Measurements from ENCODE around the gene DMRTC1.
"Not testable (repeated sequence)": the region's sequence is repeated elsewhere in the genome, so short reads cannot be mapped to it uniquely, and the experiment has no call there.

The DMRTC1 gene

GRCh38 chrX:72882898-72883297 is 60.7 kb downstream of the DMRTC1 start:
- H3K27ac Mint-ChIP-seq; H3K27me3 Mint-ChIP-seq (ENCODE audit: low read depth); H3K36me3 Mint-ChIP-seq (ENCODE audit: low read depth); H3K4me3 Mint-ChIP-seq; H3K9me3 Mint-ChIP-seq; H3K4me1 Mint-ChIP-seq (ENCODE audit: low read depth); DNase-seq (ENCODE audit: low spot score): not testable (repeated sequence)

- H3K4me3 Mint-ChIP-seq; H3K27me3 Mint-ChIP-seq (ENCODE audit: low read depth); H3K4me1 Mint-ChIP-seq (ENCODE audit: low read depth); H3K9me3 Mint-ChIP-seq; DNase-seq (ENCODE audit: low spot score); H3K27ac Mint-ChIP-seq; H3K36me3 Mint-ChIP-seq (ENCODE audit: low read depth): not testable (repeated sequence)
These were observed 106.1 kb downstream of the DMRTC1 start for GRCh38 chrX:72837532-72837931.

DNA sequence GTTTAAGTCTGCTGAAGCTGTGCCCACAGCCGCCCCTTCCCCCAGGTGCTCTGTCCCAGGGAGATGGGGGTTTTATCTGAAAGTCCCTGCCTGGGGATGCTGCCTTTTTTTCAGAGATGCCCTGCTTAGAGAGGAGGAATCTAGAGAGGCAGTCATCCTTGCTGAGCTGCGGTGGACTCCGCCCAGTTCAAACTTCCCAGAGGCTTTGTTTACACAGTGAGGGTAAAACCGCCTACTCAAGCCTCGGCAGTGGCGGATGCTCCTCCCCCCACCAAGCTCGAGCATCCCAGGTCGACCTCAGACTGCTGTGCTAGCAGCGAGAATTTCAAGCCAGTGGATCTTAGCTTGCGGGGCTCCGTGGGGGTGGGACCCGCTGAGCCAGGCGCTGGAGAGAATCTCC is 112.9 kb downstream of the DMRTC1 start:
- not testable (repeated sequence) for DNase-seq (ENCODE audit: low spot score); H3K27me3 Mint-ChIP-seq (ENCODE audit: low read depth); H3K9me3 Mint-ChIP-seq; H3K4me3 Mint-ChIP-seq; H3K36me3 Mint-ChIP-seq (ENCODE audit: low read depth); H3K4me1 Mint-ChIP-seq (ENCODE audit: low read depth); H3K27ac Mint-ChIP-seq
